Measurements from ENCODE around the gene TMCO4. TPM values are rescaled to one million over a fixed set of nuclear protein-coding genes. Genes with fewer than 3 reads are reported as not detected.
"Not testable (repeated sequence)": the region's sequence is repeated elsewhere in the genome, so short reads cannot be mapped to it uniquely, and the experiment has no call there.

TMCO4 gene
- total RNA-seq, 1 donor from 2014 or later = 4.1 TPM

DNA sequence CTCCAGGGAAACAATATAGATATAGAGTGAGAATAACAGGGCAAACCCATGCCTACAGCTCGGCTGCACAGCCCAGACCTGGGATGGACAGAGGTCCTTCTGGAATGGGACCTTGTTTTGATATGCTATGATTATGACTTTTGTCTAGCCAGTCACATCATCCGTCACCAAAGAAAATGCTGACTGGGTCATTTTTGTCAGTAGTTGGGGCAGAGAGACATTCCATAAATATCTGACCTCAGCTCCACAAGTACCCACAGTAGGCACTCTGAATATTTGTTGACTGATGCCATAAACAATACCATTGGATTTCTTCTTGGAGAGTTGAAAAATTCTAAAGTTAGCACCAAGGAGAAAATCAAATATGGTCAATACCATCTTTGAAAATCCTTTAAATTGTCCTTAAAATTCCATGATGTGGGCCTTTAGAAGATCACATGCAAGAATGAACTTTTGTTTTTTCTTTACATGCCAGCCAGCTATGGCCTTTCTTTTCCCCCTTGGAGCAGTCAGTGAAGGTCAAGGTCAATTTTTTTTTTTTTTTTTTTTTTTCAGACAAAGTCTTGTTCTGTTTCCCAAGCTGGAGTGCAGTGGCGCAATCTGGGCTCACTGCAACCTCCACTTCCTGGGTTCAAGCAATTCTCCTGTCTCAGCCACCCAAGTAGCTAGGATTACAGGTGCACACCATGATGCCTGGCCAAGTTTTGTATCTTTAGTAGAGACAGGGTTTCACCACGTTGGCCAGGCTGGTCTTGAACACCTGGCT, 7.3 kb downstream of the TMCO4 start:
- H3K27ac Mint-ChIP-seq (ENCODE audit: unreplicated experiment) = no peak overlapping the region
- H3K27me3 Mint-ChIP-seq (ENCODE audit: unreplicated experiment) = peaks cover 2% of the 10 kb centered on the region
- TF ChIP-seq, protein P1, sequence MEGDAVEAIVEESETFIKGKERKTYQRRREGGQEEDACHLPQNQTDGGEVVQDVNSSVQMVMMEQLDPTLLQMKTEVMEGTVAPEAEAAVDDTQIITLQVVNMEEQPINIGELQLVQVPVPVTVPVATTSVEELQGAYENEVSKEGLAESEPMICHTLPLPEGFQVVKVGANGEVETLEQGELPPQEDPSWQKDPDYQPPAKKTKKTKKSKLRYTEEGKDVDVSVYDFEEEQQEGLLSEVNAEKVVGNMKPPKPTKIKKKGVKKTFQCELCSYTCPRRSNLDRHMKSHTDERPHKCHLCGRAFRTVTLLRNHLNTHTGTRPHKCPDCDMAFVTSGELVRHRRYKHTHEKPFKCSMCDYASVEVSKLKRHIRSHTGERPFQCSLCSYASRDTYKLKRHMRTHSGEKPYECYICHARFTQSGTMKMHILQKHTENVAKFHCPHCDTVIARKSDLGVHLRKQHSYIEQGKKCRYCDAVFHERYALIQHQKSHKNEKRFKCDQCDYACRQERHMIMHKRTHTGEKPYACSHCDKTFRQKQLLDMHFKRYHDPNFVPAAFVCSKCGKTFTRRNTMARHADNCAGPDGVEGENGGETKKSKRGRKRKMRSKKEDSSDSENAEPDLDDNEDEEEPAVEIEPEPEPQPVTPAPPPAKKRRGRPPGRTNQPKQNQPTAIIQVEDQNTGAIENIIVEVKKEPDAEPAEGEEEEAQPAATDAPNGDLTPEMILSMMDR (IDR thresholded peaks at IDR 0.05; ENCODE audit: unreplicated experiment) = no peak

DNA sequence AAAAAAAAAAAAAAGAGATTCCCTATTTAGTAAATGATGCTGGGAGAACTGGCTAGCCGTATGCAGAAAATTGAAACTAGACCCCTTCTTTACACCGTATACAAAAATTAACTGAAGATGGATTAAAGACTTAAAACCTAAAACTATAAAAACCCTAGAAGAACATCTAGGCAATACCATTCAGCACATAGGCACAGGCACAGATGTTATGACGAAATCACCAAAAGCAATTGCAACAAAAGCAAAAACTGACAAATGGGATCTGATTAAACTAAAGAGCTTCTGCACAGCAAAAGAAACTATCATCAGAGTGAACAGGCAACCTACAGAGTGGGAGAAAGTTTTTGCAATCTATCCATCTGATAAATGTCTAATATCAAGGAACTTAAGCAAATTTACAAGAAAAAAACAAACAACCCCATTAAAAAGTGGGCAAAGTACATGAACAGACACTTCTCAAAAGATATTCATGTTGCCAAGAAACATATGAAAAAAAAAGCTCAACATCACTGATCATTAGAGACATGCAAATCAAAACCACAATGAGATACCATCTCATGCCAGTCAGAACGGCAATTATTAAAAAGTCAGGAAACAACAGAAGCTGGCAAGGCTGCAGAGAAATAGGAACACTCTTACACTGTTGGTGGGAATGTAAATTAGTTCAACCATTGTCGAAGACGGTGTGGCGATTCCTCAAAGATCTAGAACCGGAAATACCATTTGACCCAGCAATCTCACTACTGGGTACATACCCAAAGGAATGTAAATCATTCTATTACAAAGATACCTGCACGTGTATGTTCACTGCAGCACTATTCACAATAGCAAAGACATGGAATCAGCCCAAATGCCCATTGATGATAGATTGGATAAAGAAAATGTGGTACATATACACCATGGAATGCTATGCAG, 9.4 kb downstream of the TMCO4 start:
- H3K4me1 Mint-ChIP-seq (ENCODE audit: unreplicated experiment); H3K36me3 Mint-ChIP-seq (ENCODE audit: low read depth, unreplicated experiment); H3K27me3 Mint-ChIP-seq (ENCODE audit: unreplicated experiment); H3K9me3 Mint-ChIP-seq (ENCODE audit: unreplicated experiment); H3K4me3 Mint-ChIP-seq (ENCODE audit: unreplicated experiment); DNase-seq (ENCODE audit: low spot score); H3K27ac Mint-ChIP-seq (ENCODE audit: unreplicated experiment): not testable (repeated sequence)

More for the DNA sequence above, 7.3 kb downstream of the TMCO4 start:
- DNase-seq (ENCODE audit: low spot score) = no peak
- Mint-ChIP-seq H3K36me3 (ENCODE audit: low read depth, unreplicated experiment) (no peaks in the 10 kb centered on the region), H3K4me3 (ENCODE audit: unreplicated experiment) (no peak overlapping the region), H3K9me3 (ENCODE audit: unreplicated experiment) (no peaks in the 10 kb centered on the region), H3K4me1 (ENCODE audit: unreplicated experiment) (no peaks in the 10 kb centered on the region)

DNA sequence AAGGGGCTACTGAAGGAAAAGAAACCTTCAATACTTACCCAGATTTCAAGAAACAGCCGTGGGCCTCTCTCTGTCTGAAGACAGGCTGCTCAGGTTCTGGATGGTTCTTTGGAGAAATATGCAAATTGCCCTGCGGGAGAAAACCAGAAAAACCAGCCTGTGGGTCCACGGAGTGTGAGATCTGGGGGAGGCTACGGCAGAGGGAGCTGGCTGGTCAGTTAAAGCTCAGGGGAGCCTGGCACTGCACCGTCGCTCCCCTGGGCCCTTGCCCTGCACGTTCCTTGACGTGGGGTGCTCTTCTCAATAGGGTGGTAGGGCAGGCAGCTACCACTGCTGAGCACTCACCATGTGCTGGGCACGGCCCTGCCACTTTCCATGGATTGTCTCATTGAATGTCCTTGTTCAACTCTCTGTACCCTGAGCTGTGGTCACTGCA, 12.7 kb downstream of the TMCO4 start:
- Mint-ChIP-seq H3K9me3 (ENCODE audit: unreplicated experiment) (no peaks in the 10 kb centered on the region), H3K4me3 (ENCODE audit: unreplicated experiment) (no peak overlapping the region), H3K27ac (ENCODE audit: unreplicated experiment) (no peak overlapping the region), H3K4me1 (ENCODE audit: unreplicated experiment) (peaks cover 6% of the 10 kb centered on the region), H3K27me3 (ENCODE audit: unreplicated experiment) (peaks cover under 1% of the 10 kb centered on the region), H3K36me3 (ENCODE audit: low read depth, unreplicated experiment) (no peaks in the 10 kb centered on the region)
- TF ChIP-seq, protein P1 (IDR thresholded peaks at IDR 0.05; ENCODE audit: unreplicated experiment) = no peak
- DNase-seq (ENCODE audit: low spot score) = no peak

DNA sequence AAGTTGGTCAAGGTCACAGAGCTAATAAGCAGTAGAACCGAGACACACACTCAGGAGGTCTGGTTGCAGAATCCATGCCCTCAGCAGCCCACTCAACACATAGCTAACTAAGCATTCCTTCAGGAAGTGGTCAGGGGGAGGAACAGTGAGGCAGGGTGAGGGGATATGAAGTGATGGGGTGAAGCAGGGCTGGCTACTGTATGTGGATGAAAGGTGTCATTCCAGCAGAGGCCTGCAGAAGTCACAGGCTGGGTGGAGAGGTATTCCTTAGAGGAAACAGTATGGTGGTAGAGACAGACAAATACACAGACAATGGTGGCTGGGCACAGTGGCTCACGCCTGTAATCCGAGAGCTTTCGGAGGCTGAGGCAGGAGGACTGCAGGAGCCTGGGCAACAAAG, 14.1 kb downstream of the TMCO4 start:
- peaks cover 2% of the 10 kb centered on the region for H3K27me3 Mint-ChIP-seq (ENCODE audit: unreplicated experiment)
- DNase-seq (ENCODE audit: low spot score) = no peak

DNA sequence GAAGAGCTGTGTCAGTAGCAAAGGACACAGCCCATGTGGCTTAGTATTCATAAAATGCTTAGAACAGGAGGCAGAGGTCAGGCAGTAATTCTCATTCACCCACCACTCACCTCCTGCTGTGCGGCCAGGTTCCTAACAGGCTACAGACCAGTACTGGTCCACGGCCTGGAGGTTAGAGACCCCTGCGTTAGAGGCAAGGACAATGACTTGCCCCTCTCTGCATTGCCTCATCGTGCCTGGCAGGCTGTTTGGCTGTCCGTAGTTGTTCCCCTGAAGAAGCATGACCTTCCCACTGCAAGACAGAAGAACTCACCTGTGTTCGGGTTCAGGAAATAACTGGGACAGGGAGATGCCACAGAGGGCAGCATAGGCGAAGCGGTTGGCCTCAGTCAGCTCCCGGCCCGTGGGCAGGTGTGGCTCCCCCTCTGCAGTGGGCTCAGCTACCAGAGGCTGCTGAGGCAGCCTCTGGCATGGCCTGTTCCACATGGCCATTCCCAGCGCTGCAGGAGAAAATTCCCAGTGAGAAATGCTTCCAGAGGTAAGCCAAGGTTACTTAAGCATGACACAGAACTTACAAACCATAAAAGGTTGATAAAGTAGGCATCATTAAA, 19.3 kb downstream of the TMCO4 start:
- Mint-ChIP-seq H3K27me3 (ENCODE audit: unreplicated experiment) (peaks cover 2% of the 10 kb centered on the region), H3K36me3 (ENCODE audit: low read depth, unreplicated experiment) (peaks cover 5% of the 10 kb centered on the region), H3K27ac (ENCODE audit: unreplicated experiment) (no peak overlapping the region), H3K4me3 (ENCODE audit: unreplicated experiment) (no peak overlapping the region), H3K4me1 (ENCODE audit: unreplicated experiment) (peaks cover 6% of the 10 kb centered on the region), H3K9me3 (ENCODE audit: unreplicated experiment) (no peaks in the 10 kb centered on the region)
- TF ChIP-seq, protein P1 (IDR thresholded peaks at IDR 0.05; ENCODE audit: unreplicated experiment) = no peak
- DNase-seq (ENCODE audit: low spot score) = no peak

More for the DNA sequence above, 14.1 kb downstream of the TMCO4 start:
- no peaks in the 10 kb centered on the region for H3K9me3 Mint-ChIP-seq (ENCODE audit: unreplicated experiment)
- no peaks in the 10 kb centered on the region for H3K36me3 Mint-ChIP-seq (ENCODE audit: low read depth, unreplicated experiment)
- peaks cover 6% of the 10 kb centered on the region for H3K4me1 Mint-ChIP-seq (ENCODE audit: unreplicated experiment)
- TF ChIP-seq, protein P1 (IDR thresholded peaks at IDR 0.05; ENCODE audit: unreplicated experiment) = no peak
- H3K27ac Mint-ChIP-seq (ENCODE audit: unreplicated experiment) = no peak overlapping the region
- H3K4me3 Mint-ChIP-seq (ENCODE audit: unreplicated experiment) = no peak overlapping the region

All from endothelial cell (in vitro differentiated cells).